Measurements from ENCODE around the gene CABP7. TPM values are rescaled to one million over a fixed set of nuclear protein-coding genes. Genes with fewer than 3 reads are reported as not detected.

The CABP7 gene
- total and polyA plus RNA-seq, 2 donors (not counting 3 experiments of a cell fraction or from before 2014, with no cell fraction given): not detected

- Histone ChIP-seq H3K27ac (ENCODE audit: insufficient read depth, low read depth, low read length) (no peak overlapping the region), H3K9me1 (replicated peaks; ENCODE audit: control insufficient read depth, extremely low read depth, insufficient read depth, low read length) (no peaks in the 10 kb centered on the region), H3K9ac (replicated peaks; ENCODE audit: extremely low read depth, insufficient read depth, low read length) (no peak overlapping the region), H3K79me2 (ENCODE audit: control insufficient read depth, insufficient read depth, low read length) (no peaks in the 10 kb centered on the region), H3K9me3 (replicated peaks; ENCODE audit: control insufficient read depth, insufficient read depth, low read length) (no peaks in the 10 kb centered on the region), H3K4me1 (ENCODE audit: control insufficient read depth, extremely low read depth, insufficient read depth, low read length) (peaks cover 6% of the 10 kb centered on the region), H3K4me2 (ENCODE audit: insufficient read depth, low read length) (no peak overlapping the region), H2AFZ (ENCODE audit: low read depth, low read length) (no peak overlapping the region), H3K4me3 (replicated peaks in 1 of 3; ENCODE audit: insufficient read depth in 1 of 3, low read depth in 1 of 3, low read length in 3 of 3) (no peak overlapping the region), H4K20me1 (replicated peaks; ENCODE audit: control insufficient read depth, extremely low read depth, insufficient read depth, low read length) (no peaks in the 10 kb centered on the region), H3K36me3 (ENCODE audit: control insufficient read depth in 2 of 2, extremely low read depth in 1 of 2, insufficient read depth in 2 of 2, low read length in 2 of 2) (no peaks in the 10 kb centered on the region), H3K27me3 (ENCODE audit: control insufficient read depth in 2 of 2, insufficient read depth in 2 of 2, low read length in 2 of 2) (no peaks in the 10 kb centered on the region)
- dilution Hi-C loops (cut with MboI; ENCODE audit: extremely low pct_ligation_motif_present, low sequenced_read_pairs) (no loop called here), intact Hi-C loops (cut with micrococcal nuclease) (no loop called here)
- TF ChIP-seq MYC (IDR thresholded peaks at IDR 0.05; ENCODE audit: low read depth, low read length) (no peak), EZH2 (IDR thresholded peaks at IDR 0.05; ENCODE audit: borderline replicate concordance, low read depth, low read length, severe bottlenecking) (no peak), MAX (IDR thresholded peaks at IDR 0.05; ENCODE audit: insufficient read depth, insufficient read length) (no peak), GATA2 (IDR thresholded peaks at IDR 0.05; ENCODE audit: insufficient read depth, insufficient read length, low read depth, low read length) (no peak), POLR2AphosphoS5 (IDR thresholded peaks at IDR 0.05; ENCODE audit: insufficient read depth, low read depth, low read length) (no peak), CTCF (IDR thresholded peaks at IDR 0.05; ENCODE audit: extremely low read depth in 1 of 2, insufficient read depth in 1 of 2, low read depth in 1 of 2, low read length in 2 of 2) (no peak), POLR2A (IDR thresholded peaks at IDR 0.05; ENCODE audit: low read depth, low read length) (no peak), JUN (IDR thresholded peaks at IDR 0.05; ENCODE audit: borderline replicate concordance, insufficient read depth, insufficient read length, low read depth) (no peak), FOS (IDR thresholded peaks at IDR 0.05; ENCODE audit: borderline replicate concordance, insufficient read depth, low read length) (no peak)
- ChIA-PET CTCF (interaction anchor here (0.8 to 1.1 kb wide), 2 partner anchors 11 to 243 kb away, joined by 3 to 4 read pairs; no protein-coding TSS in a partner anchor), POLR2A (no interaction called here)
- FAIRE-seq: no peak
- BruUV-seq (replicated peaks): no TSS peak
- DNase-seq (ENCODE audit: low read depth, low spot score): no peak
Measured at GRCh38 chr22:29762263-29762662, 42.5 kb downstream of the CABP7 start.

All from endothelial cell of umbilical vein (primary cell).